IMR-90 (cell line): ENCODE data around the gene GAS2L3. TPM values are rescaled to one million over a fixed set of nuclear protein-coding genes. Genes with fewer than 3 reads are reported as not detected.

Experiments
- ATAC-seq: fragments of 200-7000 bp; cut with Tn5 transposase; 2 replicates; pipeline ENCODE4 v1.9.1; 2020; ENCODE audit warnings: low read depth, mild to moderate bottlenecking, moderate library complexity
- BruUV-seq: library from RNA; stranded (reverse); fragments of 400-500 nt; replicated peaks from 2 replicates; lab custom pipeline; 2021; lab: Mats Ljungman, UMichigan
- CTCF ChIA-PET: fragments of 300-600 bp; formaldehyde crosslinking; extraction: SDS; loops from one replicate; lab custom pipeline; 2021; ENCODE audit warnings: antibody characterized with exemption; lab: Yijun Ruan, JAX
- POLR2A ChIA-PET: fragments of 300-600 bp; sonication (Branson Sonifier 250); formaldehyde crosslinking; loops from one replicate; lab custom pipeline; 2022; ENCODE audit warnings: antibody characterized with exemption; ENCODE audit not compliant: unreplicated experiment; lab: Charles Lee
- DNase-seq: peaks from one replicate; pipeline ENCODE4 v3.0.0; 2013
- H2AFZ ChIP-seq: replicated peaks from 2 replicates; pipeline ENCODE3; 2013; ENCODE audit warnings: low read length, mild to moderate bottlenecking; ENCODE audit not compliant: poor library complexity
- H2AK5ac ChIP-seq: 2 replicates; pipeline ENCODE4 v1.6.1; 2013; ENCODE audit warnings: low read depth, low read length, inconsistent platforms
- H2AK9ac ChIP-seq: replicated peaks from 2 replicates; pipeline ENCODE3; 2013; ENCODE audit warnings: mild to moderate bottlenecking, low read depth, low read length, moderate library complexity; ENCODE audit not compliant: poor library complexity
- H2BK120ac ChIP-seq: 2 replicates; pipeline ENCODE4 v1.6.1; 2013; ENCODE audit warnings: low read depth, low read length, inconsistent platforms
- H2BK15ac ChIP-seq: 3 replicates; pipeline ENCODE4 v1.6.1; 2013; ENCODE audit warnings: low read depth, low read length, inconsistent platforms
- H2BK20ac ChIP-seq: 2 replicates; pipeline ENCODE4 v1.6.1; 2013; ENCODE audit warnings: low read depth, mild to moderate bottlenecking, inconsistent platforms, low read length, moderate library complexity
- H2BK5ac ChIP-seq: 2 replicates; pipeline ENCODE4 v1.6.1; 2013; ENCODE audit warnings: mild to moderate bottlenecking, low read depth, low read length, inconsistent platforms; ENCODE audit not compliant: poor library complexity, severe bottlenecking
- H3K14ac ChIP-seq: replicated peaks from 2 replicates; pipeline ENCODE4 v1.6.1; 2013; ENCODE audit warnings: low read depth, low read length, inconsistent platforms
- H3K18ac ChIP-seq: 2 replicates; pipeline ENCODE4 v1.6.1; 2013; ENCODE audit warnings: low read depth, low read length, control low read depth
- H3K23ac ChIP-seq: 2 replicates; pipeline ENCODE4 v1.6.1; 2013; ENCODE audit warnings: low read depth, low read length, inconsistent platforms
- H3K27ac ChIP-seq: 2 replicates; pipeline ENCODE4 v1.5.1; 2013; ENCODE audit warnings: mild to moderate bottlenecking, control low read depth, low read length; ENCODE audit not compliant: insufficient read depth
- H3K27me3 ChIP-seq: 2 replicates; pipeline ENCODE4 v1.6.1; 2013; ENCODE audit warnings: low read length; ENCODE audit not compliant: control insufficient read depth, insufficient read depth
- H3K36me3 ChIP-seq: 2 replicates; pipeline ENCODE4 v1.6.1; 2013; ENCODE audit warnings: low read length, mixed read lengths; ENCODE audit not compliant: control insufficient read depth, insufficient read depth
- H3K4ac ChIP-seq: 2 replicates; pipeline ENCODE4 v1.6.1; 2013; ENCODE audit warnings: low read depth, low read length, inconsistent platforms
- H3K4me1 ChIP-seq: 2 replicates; pipeline ENCODE4 v1.6.1; 2013; ENCODE audit warnings: low read length, mixed read lengths; ENCODE audit not compliant: control insufficient read depth, insufficient read depth
- H3K4me2 ChIP-seq: 2 replicates; pipeline ENCODE4 v1.6.1; 2013; ENCODE audit warnings: low read depth, mild to moderate bottlenecking, control low read depth, low read length, moderate library complexity
- H3K4me3 ChIP-seq: 2 replicates; pipeline ENCODE4 v1.5.1; 2013; ENCODE audit warnings: low read depth, mild to moderate bottlenecking, control low read depth, low read length, moderate library complexity; ENCODE audit not compliant: insufficient read depth
- H3K56ac ChIP-seq: 2 replicates; pipeline ENCODE4 v1.6.1; 2013; ENCODE audit warnings: low read length, inconsistent platforms; ENCODE audit not compliant: insufficient read depth; ENCODE audit errors: extremely low read depth
- H3K79me1 ChIP-seq, 2 experiments: 2 replicates each; pipeline ENCODE4 v1.6.1; 2013; ENCODE audit warnings: low read length in 2 of 2, inconsistent platforms in 1 of 2, low read depth in 1 of 2
- H3K9ac ChIP-seq: 2 replicates; pipeline ENCODE4 v1.6.1; 2013; ENCODE audit warnings: low read depth, low read length, control low read depth
- H3K9me1 ChIP-seq: 2 replicates; pipeline ENCODE4 v1.6.1; 2013; ENCODE audit warnings: low read length, inconsistent platforms; ENCODE audit not compliant: insufficient read depth
- H3K9me3 ChIP-seq: 2 replicates; pipeline ENCODE4 v1.6.1; 2013; ENCODE audit warnings: low read length; ENCODE audit not compliant: control insufficient read depth, insufficient read depth
- H4K20me1 ChIP-seq: 2 replicates; pipeline ENCODE4 v1.6.1; 2013; ENCODE audit warnings: low read length, inconsistent platforms; ENCODE audit not compliant: insufficient read depth
- H4K5ac ChIP-seq: 2 replicates; pipeline ENCODE4 v1.6.1; 2013; ENCODE audit warnings: mild to moderate bottlenecking, low read depth, low read length, control low read depth
- H4K8ac ChIP-seq, 2 experiments: 2 replicates each; pipeline ENCODE4 v1.6.1; 2013; ENCODE audit warnings: low read depth in 2 of 2, low read length in 2 of 2, control low read depth in 1 of 2, inconsistent platforms in 1 of 2
- H4K91ac ChIP-seq: 2 replicates; pipeline ENCODE4 v1.6.1; 2013; ENCODE audit warnings: low read depth, low read length, inconsistent platforms; ENCODE audit not compliant: insufficient read depth
- CHD1 ChIP-seq: IDR thresholded peaks from 2 replicates; pipeline ENCODE4 v1.6.1; 2012; ENCODE audit warnings: low read depth, low read length, improper control_type of control experiment
- CTCF ChIP-seq: conservative IDR thresholded peaks from 2 replicates; pipeline ENCODE4 v1.5.1; 2012; ENCODE audit warnings: mild to moderate bottlenecking, low read depth, low read length, improper control_type of control experiment
- WGBS, 2 experiments: methylation state at CpG; one replicate each; pipeline versions ENCODE4 v1.1.5 to v1.1.7; 2013; ENCODE audit warnings: missing lambda C conversion rate in 2 of 2; ENCODE audit not compliant: insufficient read length in 1 of 2; ENCODE audit errors: extremely low coverage in 2 of 2; 5-methylcytosine and 5-hydroxymethylcytosine counted together
- dilution Hi-C: fragments of 300-500 bp; cut with HindIII; formaldehyde crosslinking; loops from one replicate; pipeline ENCODE4 v1.14.3; 2018; ENCODE audit warnings: low sequenced_read_pairs; ENCODE audit not compliant: unreplicated experiment
- in situ Hi-C: fragments of 300-500 bp; cut with MboI; formaldehyde crosslinking; loops from 3 replicates; pipeline ENCODE4 v1.14.3; 2019; ENCODE audit warnings: low sequenced_read_pairs, inconsistent platforms, mixed read lengths
- intact Hi-C: fragments of 100-400 bp; cut with micrococcal nuclease; formaldehyde crosslinking; loops from 2 replicates; pipeline ENCODE4 v1.10.0; 2022
- polyA plus RNA-seq, 3 experiments: library from polyadenylated mRNA; depleted of rRNA; stranded (reverse); fragments of >200 nt; gene quantifications; 2 replicates each; pipeline ENCODE4 v1.2.3, GENCODE V29; 2012; ENCODE audit warnings: low replicate concordance in 1 of 3
- total RNA-seq: library from RNA; depleted of rRNA; stranded (reverse); fragments of >200 nt; gene quantifications from 2 replicates; pipeline ENCODE4 v1.2.3, GENCODE V29; 2012

GAS2L3 gene
- total and polyA plus RNA-seq, 2 of the 4 experiments (the other 2 are of a cell fraction) = 5.2 to 15.6 TPM

GRCh38 chr12:100572184-100572583, 1.3 kb upstream of the GAS2L3 start:
- in situ Hi-C loops = no loop called here
- no peak overlapping the region for H2BK5ac ChIP-seq
- H3K56ac ChIP-seq = no peak overlapping the region
- H3K18ac ChIP-seq = no peak overlapping the region
- H4K91ac ChIP-seq = no peak overlapping the region
- no CpG with 5 or more reads among the region's 3 CpGs for WGBS, 2 experiments
- BruUV-seq = no TSS peak
- no peak for ATAC-seq
- DNase-seq = no peak
- intact Hi-C loops = loop anchor here (5.0 kb wide), 1 partner anchor 160 kb away; no protein-coding TSS in a partner anchor
- no peak overlapping the region for H3K14ac ChIP-seq
- no peak overlapping the region for H3K27ac ChIP-seq
- peaks cover 2% of the 10 kb centered on the region; the same call in 1 of the 2 replicates for H3K4me1 ChIP-seq
- H3K4me3 ChIP-seq = no peak overlapping the region
- ChIA-PET POLR2A (no interaction called here), CTCF (no interaction called here)
- H4K8ac ChIP-seq = no peak overlapping the region
- no peak overlapping the region for H3K9ac ChIP-seq
- no peak overlapping the region for H3K4me2 ChIP-seq
- no peak overlapping the region for H2BK15ac ChIP-seq
- H3K9me3 ChIP-seq = no peaks in the 10 kb centered on the region
- H3K23ac ChIP-seq = no peak overlapping the region
- no peak overlapping the region for H4K5ac ChIP-seq
- H4K20me1 ChIP-seq = no peaks in the 10 kb centered on the region
- H2AK9ac ChIP-seq = no peak overlapping the region
- no peaks in the 10 kb centered on the region for H3K9me1 ChIP-seq
- H2BK20ac ChIP-seq = no peak overlapping the region
- H2AFZ ChIP-seq = no peak overlapping the region
- TF ChIP-seq CTCF (no peak), CHD1 (no peak)
- no peak overlapping the region for H3K4ac ChIP-seq
- H2AK5ac ChIP-seq = no peak overlapping the region
- no peak overlapping the region for H2BK120ac ChIP-seq
- no peaks in the 10 kb centered on the region for H3K36me3 ChIP-seq
- peaks cover 4 to 6% of the 10 kb centered on the region in 2 experiments; a peak in 1 of 4 replicates for H3K79me1 ChIP-seq
- dilution Hi-C loops = no loop called here
- no peaks in the 10 kb centered on the region for H3K27me3 ChIP-seq
